CD4-positive, alpha-beta T cell treated with Interleukin-12 subunit alpha and Interleukin-12 subunit beta, for 1 hour (primary cell): ENCODE results near the gene PTPRD.

ENCODE experiments used
- DNase-seq: peaks from one replicate; pipeline ENCODE4 v3.0.0-alpha.2; 2020

PTPRD gene

GRCh38 chr9:10045598-10045997, 567.2 kb downstream of the PTPRD start:
- no peak for DNase-seq

- no peak for DNase-seq
These were observed 571.0 kb downstream of the PTPRD start for GRCh38 chr9:10041726-10042229.

- DNase-seq: no peak
These were observed 576.7 kb downstream of the PTPRD start for GRCh38 chr9:10036095-10036494.

GRCh38 chr9:10032166-10032565, 580.6 kb downstream of the PTPRD start:
- no peak for DNase-seq

GRCh38 chr9:10026443-10026984, 586.3 kb downstream of the PTPRD start:
- no peak for DNase-seq

- DNase-seq: no peak
These were observed 597.0 kb downstream of the PTPRD start for GRCh38 chr9:10015755-10016154.

- no peak for DNase-seq
These were observed 597.9 kb downstream of the PTPRD start for GRCh38 chr9:10014889-10015288.

- no peak for DNase-seq
These were observed 603.4 kb downstream of the PTPRD start for GRCh38 chr9:10009401-10009800.

GRCh38 chr9:10008101-10008799, 604.6 kb downstream of the PTPRD start:
- no peak for DNase-seq

- DNase-seq: no peak
These were observed 605.4 kb downstream of the PTPRD start for GRCh38 chr9:10007356-10007755.

- no peak for DNase-seq
These were observed 607.6 kb downstream of the PTPRD start for GRCh38 chr9:10005206-10005605.

- no peak for DNase-seq
These were observed 609.8 kb downstream of the PTPRD start for GRCh38 chr9:10003047-10003446.

GRCh38 chr9:10000669-10001068, 612.1 kb downstream of the PTPRD start:
- no peak for DNase-seq

GRCh38 chr9:9998491-9999287, 614.1 kb downstream of the PTPRD start:
- DNase-seq: no peak

- DNase-seq: no peak
These were observed 615.2 kb downstream of the PTPRD start for GRCh38 chr9:9997585-9997984.

GRCh38 chr9:9996259-9996658, 616.5 kb downstream of the PTPRD start:
- no peak for DNase-seq

GRCh38 chr9:9992936-9993335, 619.9 kb downstream of the PTPRD start:
- no peak for DNase-seq

GRCh38 chr9:9973062-9973461, 639.7 kb downstream of the PTPRD start:
- no peak for DNase-seq

GRCh38 chr9:9970514-9970913, 642.3 kb downstream of the PTPRD start:
- DNase-seq: no peak

GRCh38 chr9:9963841-9964240, 649.0 kb downstream of the PTPRD start:
- no peak for DNase-seq

GRCh38 chr9:9961934-9962333, 650.9 kb downstream of the PTPRD start:
- no peak for DNase-seq

- no peak for DNase-seq
These were observed 651.3 kb downstream of the PTPRD start for GRCh38 chr9:9961487-9961886.

GRCh38 chr9:9951556-9952160, 661.1 kb downstream of the PTPRD start:
- no peak for DNase-seq

GRCh38 chr9:9950813-9951212, 662.0 kb downstream of the PTPRD start:
- DNase-seq: no peak
